H9 (cell line): ENCODE data around the gene NT5DC2. TPM values are rescaled to one million over a fixed set of nuclear protein-coding genes. Genes with fewer than 3 reads are reported as not detected.

Source experiments
- DNase-seq: peaks from one replicate; pipeline ENCODE4 v3.0.0-alpha.2; 2017
- H2AFZ ChIP-seq: one replicate; pipeline ENCODE4 v1.6.1; 2013; ENCODE audit warnings: mild to moderate bottlenecking, low read length, control low read depth, moderate library complexity
- H2AK5ac ChIP-seq: 2 replicates; pipeline ENCODE4 v1.6.1; 2013; ENCODE audit warnings: low read length, control low read depth, mixed read lengths; ENCODE audit not compliant: insufficient read length
- H2BK120ac ChIP-seq: one replicate; pipeline ENCODE4 v1.6.1; 2013; ENCODE audit warnings: low read depth, mild to moderate bottlenecking, low read length, control low read depth, inconsistent platforms; ENCODE audit not compliant: poor library complexity, severe bottlenecking
- H2BK12ac ChIP-seq: 2 replicates; pipeline ENCODE4 v1.6.1; 2013; ENCODE audit warnings: low read length, control low read depth, mixed read lengths, low read depth; ENCODE audit not compliant: insufficient read length
- H2BK15ac ChIP-seq: 2 replicates; pipeline ENCODE4 v1.6.1; 2013; ENCODE audit warnings: low read depth, low read length, control low read depth
- H2BK20ac ChIP-seq: one replicate; pipeline ENCODE4 v1.6.1; 2013; ENCODE audit warnings: low read depth, mild to moderate bottlenecking, low read length, control low read depth, inconsistent platforms; ENCODE audit not compliant: poor library complexity, severe bottlenecking
- H2BK5ac ChIP-seq: 2 replicates; pipeline ENCODE4 v1.6.1; 2013; ENCODE audit warnings: low read length, control low read depth, mixed read lengths; ENCODE audit not compliant: insufficient read length
- H3K14ac ChIP-seq: 2 replicates; pipeline ENCODE4 v1.6.1; 2013; ENCODE audit warnings: low read length, control low read depth; ENCODE audit not compliant: insufficient read depth
- H3K18ac ChIP-seq: 2 replicates; pipeline ENCODE4 v1.6.1; 2013; ENCODE audit warnings: low read depth, mild to moderate bottlenecking, mixed read lengths, low read length, control low read depth; ENCODE audit not compliant: insufficient read length
- H3K23ac ChIP-seq: 2 replicates; pipeline ENCODE4 v1.6.1; 2013; ENCODE audit warnings: low read length, control low read depth, mixed read lengths, low read depth; ENCODE audit not compliant: insufficient read length
- H3K23me2 ChIP-seq: 2 replicates; pipeline ENCODE4 v1.6.1; 2013; ENCODE audit warnings: low read depth, mild to moderate bottlenecking, mixed read lengths, low read length, control low read depth; ENCODE audit not compliant: insufficient read length, poor library complexity, severe bottlenecking
- H3K27ac ChIP-seq: 2 replicates; pipeline ENCODE4 v1.5.1; 2013; ENCODE audit warnings: low read length, control low read depth, mixed read lengths, low read depth; ENCODE audit not compliant: insufficient read length
- H3K27me3 ChIP-seq: 2 replicates; pipeline ENCODE4 v1.6.1; 2013; ENCODE audit warnings: low read length, control low read depth, inconsistent platforms; ENCODE audit not compliant: insufficient read depth
- H3K4ac ChIP-seq: 2 replicates; pipeline ENCODE4 v1.6.1; 2013; ENCODE audit warnings: low read depth, mild to moderate bottlenecking, control low read depth, inconsistent platforms, low read length, moderate library complexity
- H3K4me1 ChIP-seq: 2 replicates; pipeline ENCODE4 v1.6.1; 2013; ENCODE audit warnings: low read length, control low read depth, inconsistent platforms; ENCODE audit not compliant: insufficient read depth
- H3K4me2 ChIP-seq: 2 replicates; pipeline ENCODE4 v1.6.1; 2013; ENCODE audit warnings: low read length, control low read depth, mixed read lengths; ENCODE audit not compliant: insufficient read length, insufficient read depth
- H3K56ac ChIP-seq: 2 replicates; pipeline ENCODE4 v1.6.1; 2013; ENCODE audit warnings: low read depth, mild to moderate bottlenecking, mixed read lengths, low read length, control low read depth; ENCODE audit not compliant: insufficient read length
- H3K79me1 ChIP-seq: 2 replicates; pipeline ENCODE4 v1.6.1; 2013; ENCODE audit warnings: low read depth, mild to moderate bottlenecking, moderate library complexity, low read length, control low read depth, inconsistent platforms; ENCODE audit not compliant: insufficient read depth, poor library complexity, severe bottlenecking
- H3K79me2 ChIP-seq: 2 replicates; pipeline ENCODE4 v1.6.1; 2013; ENCODE audit warnings: low read length, control low read depth, inconsistent platforms; ENCODE audit not compliant: insufficient read depth
- H3K9ac ChIP-seq: 2 replicates; pipeline ENCODE4 v1.6.1; 2013; ENCODE audit warnings: low read length, control low read depth, mixed read lengths; ENCODE audit not compliant: insufficient read length; ENCODE audit errors: extremely low read depth
- H3K9me3 ChIP-seq: one replicate; pipeline ENCODE4 v1.6.1; 2013; ENCODE audit warnings: low read depth, low read length, inconsistent platforms; ENCODE audit not compliant: control insufficient read depth
- H3T11ph ChIP-seq: one replicate; pipeline ENCODE4 v1.6.1; 2013; ENCODE audit warnings: mild to moderate bottlenecking, low read length, control low read depth, inconsistent platforms
- H4K20me1 ChIP-seq: one replicate; pipeline ENCODE4 v1.6.1; 2013; ENCODE audit not compliant: control insufficient read depth, insufficient read length, insufficient read depth
- H4K5ac ChIP-seq: 2 replicates; pipeline ENCODE4 v1.6.1; 2013; ENCODE audit warnings: low read depth, mild to moderate bottlenecking, mixed read lengths, low read length, control low read depth; ENCODE audit not compliant: insufficient read length
- H4K8ac ChIP-seq: replicated peaks from 2 replicates; pipeline ENCODE4 v1.6.1; 2013; ENCODE audit warnings: low read length, control low read depth, mixed read lengths, low read depth; ENCODE audit not compliant: insufficient read length
- H4K91ac ChIP-seq: 2 replicates; pipeline ENCODE4 v1.6.1; 2013; ENCODE audit warnings: low read depth, mild to moderate bottlenecking, moderate library complexity, mixed read lengths, low read length, control low read depth; ENCODE audit not compliant: insufficient read length
- H3K27ac Mint-ChIP-seq, 3 experiments: 2 replicates in 2 of 3; 3 replicates in 1 of 3; pipeline ENCODE4 v1.8.0; 2020 to 2021; ENCODE audit warnings: mixed read lengths in 3 of 3, mild to moderate bottlenecking in 1 of 3, moderate library complexity in 1 of 3
- H3K27me3 Mint-ChIP-seq: 2 replicates; pipeline ENCODE4 v1.8.0; 2021; ENCODE audit warnings: low read depth, mild to moderate bottlenecking, moderate library complexity, mixed read lengths
- H3K36me3 Mint-ChIP-seq, 3 experiments: 2 replicates in 2 of 3; 3 replicates in 1 of 3; pipeline ENCODE4 v1.8.0; 2020 to 2021; ENCODE audit warnings: low read depth in 3 of 3, mixed read lengths in 3 of 3; ENCODE audit not compliant: insufficient read depth in 1 of 3
- H3K4me1 Mint-ChIP-seq, 2 experiments: 2 replicates each; pipeline ENCODE4 v1.8.0; 2020; ENCODE audit warnings: mixed read lengths in 2 of 2
- H3K4me3 Mint-ChIP-seq, 2 experiments: 2 replicates in 1 of 2; 3 replicates in 1 of 2; pipeline ENCODE4 v1.8.0; 2020 to 2021; ENCODE audit warnings: mild to moderate bottlenecking in 2 of 2, mixed read lengths in 2 of 2, moderate library complexity in 1 of 2
- H3K9me3 Mint-ChIP-seq, 2 experiments: 2 replicates in 1 of 2; 3 replicates in 1 of 2; pipeline ENCODE4 v1.8.0; 2020; ENCODE audit warnings: mild to moderate bottlenecking in 2 of 2, mixed read lengths in 2 of 2, moderate library complexity in 1 of 2
- WGBS: extraction: QIAGEN DNeasy Blood & Tissue Kit; methylation state at CpG from one replicate; pipeline ENCODE4 v1.1.7; 2013; ENCODE audit warnings: missing lambda C conversion rate, low lambda C conversion rate, mixed read lengths; ENCODE audit not compliant: insufficient read length; ENCODE audit errors: extremely low coverage; 5-methylcytosine and 5-hydroxymethylcytosine counted together
- total RNA-seq: library from RNA; stranded (reverse); gene quantifications from 2 replicates; pipeline ENCODE4 v1.2.1, GENCODE V29; 2021
- TF ChIP-seq, protein P1 (sequence below): fragments of 200-600 bp; sonication (generic); conservative IDR thresholded peaks from 3 replicates; pipeline ENCODE4 v1.8.0; 2021; ENCODE audit warnings: antibody characterized with exemption, mild to moderate bottlenecking

NT5DC2 gene
- total RNA-seq, 1 experiment from 2014 or later: 444 TPM

DNA sequence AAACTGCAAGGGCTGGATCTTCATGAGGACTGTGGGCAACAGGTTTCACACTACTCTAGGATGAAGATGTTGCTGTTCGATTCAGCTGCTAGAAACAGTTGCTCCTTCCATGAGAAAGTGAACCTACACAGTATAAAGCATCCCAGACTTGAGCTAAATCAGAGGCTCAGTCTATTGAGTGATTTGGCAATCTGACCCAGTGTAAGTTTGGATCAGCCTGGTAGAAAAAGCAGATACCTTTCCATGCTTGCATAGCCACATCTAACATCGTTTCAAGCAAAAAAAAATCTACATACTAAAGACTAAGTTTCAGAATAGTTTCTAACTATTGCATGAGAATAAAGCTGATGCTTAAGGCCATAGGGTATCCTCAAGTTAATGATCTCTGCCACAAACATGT is 7.4 kb upstream of the NT5DC2 start:
- no peaks in the 10 kb centered on the region for H3K27me3 Mint-ChIP-seq
- Histone ChIP-seq H3K14ac (no peak overlapping the region), H2AK5ac (no peak overlapping the region), H3K4me2 (no peak overlapping the region), H4K91ac (no peak overlapping the region), H3K23me2 (peaks cover 9% of the 10 kb centered on the region), H4K8ac (no peak overlapping the region), H2AFZ (no peak overlapping the region), H2BK5ac (no peak overlapping the region), H2BK12ac (no peak overlapping the region), H3K27me3 (no peaks in the 10 kb centered on the region), H4K20me1 (no peaks in the 10 kb centered on the region), H3K4ac (no peak overlapping the region), H3K18ac (no peak overlapping the region), H2BK15ac (no peak overlapping the region), H3K79me2 (peaks cover 12% of the 10 kb centered on the region; the same call in 1 of the 2 replicates), H3K27ac (no peak overlapping the region), H3T11ph (no peak overlapping the region), H3K23ac (no peak overlapping the region), H3K4me1 (peaks cover 6% of the 10 kb centered on the region), H3K9me3 (no peaks in the 10 kb centered on the region), H2BK120ac (no peak overlapping the region), H3K79me1 (peaks cover 6% of the 10 kb centered on the region), H3K9ac (no peak overlapping the region), H2BK20ac (no peak overlapping the region), H4K5ac (no peak overlapping the region), H3K56ac (no peak overlapping the region)
- no peak overlapping the region for H3K4me3 Mint-ChIP-seq
- no peak for DNase-seq
- no peak overlapping the region for H3K27ac Mint-ChIP-seq
- no CpG with 5 or more reads among the region's 2 CpGs for WGBS
- peaks cover 17 to 51% (median 27%) of the 10 kb centered on the region in 3 experiments for H3K36me3 Mint-ChIP-seq
- TF ChIP-seq, protein P1, sequence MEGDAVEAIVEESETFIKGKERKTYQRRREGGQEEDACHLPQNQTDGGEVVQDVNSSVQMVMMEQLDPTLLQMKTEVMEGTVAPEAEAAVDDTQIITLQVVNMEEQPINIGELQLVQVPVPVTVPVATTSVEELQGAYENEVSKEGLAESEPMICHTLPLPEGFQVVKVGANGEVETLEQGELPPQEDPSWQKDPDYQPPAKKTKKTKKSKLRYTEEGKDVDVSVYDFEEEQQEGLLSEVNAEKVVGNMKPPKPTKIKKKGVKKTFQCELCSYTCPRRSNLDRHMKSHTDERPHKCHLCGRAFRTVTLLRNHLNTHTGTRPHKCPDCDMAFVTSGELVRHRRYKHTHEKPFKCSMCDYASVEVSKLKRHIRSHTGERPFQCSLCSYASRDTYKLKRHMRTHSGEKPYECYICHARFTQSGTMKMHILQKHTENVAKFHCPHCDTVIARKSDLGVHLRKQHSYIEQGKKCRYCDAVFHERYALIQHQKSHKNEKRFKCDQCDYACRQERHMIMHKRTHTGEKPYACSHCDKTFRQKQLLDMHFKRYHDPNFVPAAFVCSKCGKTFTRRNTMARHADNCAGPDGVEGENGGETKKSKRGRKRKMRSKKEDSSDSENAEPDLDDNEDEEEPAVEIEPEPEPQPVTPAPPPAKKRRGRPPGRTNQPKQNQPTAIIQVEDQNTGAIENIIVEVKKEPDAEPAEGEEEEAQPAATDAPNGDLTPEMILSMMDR: no peak
- no peaks in the 10 kb centered on the region for H3K9me3 Mint-ChIP-seq
- peaks cover 23 to 28% of the 10 kb centered on the region in 2 experiments for H3K4me1 Mint-ChIP-seq
